GM12892 (cell line): ENCODE results near the gene AHRR.

ENCODE experiments used
- POLR2A ChIP-seq: IDR thresholded peaks from 2 replicates; pipeline ENCODE4 v1.6.1; 2011; ENCODE audit warnings: low read depth, low read length, control low read depth
- POLR2AphosphoS5 ChIP-seq: IDR thresholded peaks from 2 replicates; pipeline ENCODE4 v1.6.1; 2011; ENCODE audit warnings: low read depth, low read length, control low read depth
- TAF1 ChIP-seq: IDR thresholded peaks from 2 replicates; pipeline ENCODE4 v1.6.1; 2011; ENCODE audit warnings: low read depth, mild to moderate bottlenecking, control low read depth, low read length, borderline replicate concordance

DNA sequence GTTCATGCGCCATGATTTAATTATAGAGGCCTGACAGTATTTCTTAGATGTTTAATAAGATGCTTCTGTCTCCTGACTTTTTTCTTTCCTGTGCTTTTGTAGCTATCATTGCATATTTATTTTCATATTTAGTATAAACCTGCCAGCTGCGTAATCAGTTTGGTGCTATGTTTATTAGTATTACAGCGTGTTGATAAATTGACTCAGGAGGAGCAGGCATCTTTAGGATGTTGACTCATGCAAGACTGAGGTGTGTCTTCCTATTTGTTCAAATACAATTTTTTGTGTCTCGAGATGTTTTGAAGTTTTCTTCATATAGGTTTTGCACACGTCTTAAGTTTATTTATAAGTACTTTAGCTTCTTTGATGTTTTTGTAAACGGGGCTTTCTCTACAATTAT lies 85.5 kb downstream of the AHRR start:
- no peak for TF ChIP-seq POLR2A
- no peak for TF ChIP-seq TAF1
- TF ChIP-seq POLR2AphosphoS5: no peak
